HepG2 (cell line): Measurements from ENCODE around the gene CCSER1.

Source experiments
- FOXA3 ChIP-seq: IDR thresholded peaks from 2 replicates; pipeline ENCODE4 v1.6.1; 2016; ENCODE audit warnings: missing genetic modification reagents, missing compliant biosample characterization
- MEIS2 ChIP-seq: sonication (generic); formaldehyde crosslinking; IDR thresholded peaks from 2 replicates; pipeline ENCODE4 v1.9.0; 2021; ENCODE audit warnings: mild to moderate bottlenecking, missing genetic modification reagents
- RXRA ChIP-seq: sonication (generic); formaldehyde crosslinking; IDR thresholded peaks from 2 replicates; pipeline ENCODE4 v1.5.1; 2020; ENCODE audit warnings: missing genetic modification reagents
- SUZ12 ChIP-seq: fragments of 150-350 bp; IDR thresholded peaks from 2 replicates; pipeline ENCODE4 v1.6.1; 2014; ENCODE audit warnings: low read depth, low read length
- TCF12 ChIP-seq, 2 experiments: fragments of 450-650 bp in 1 of 2; sonication (generic) in 1 of 2; formaldehyde crosslinking in 1 of 2; IDR thresholded peaks; 2 replicates each; pipeline versions ENCODE4 v1.6.1 to v1.8.0; 2017 to 2022; ENCODE audit warnings: antibody characterized with exemption in 1 of 2, mild to moderate bottlenecking in 1 of 2, missing genetic modification reagents in 1 of 2, moderate library complexity in 1 of 2
- ZFAT ChIP-seq: sonication (generic); formaldehyde crosslinking; conservative IDR thresholded peaks from 2 replicates; pipeline ENCODE4 v1.8.1; 2023; ENCODE audit warnings: missing genetic modification reagents, inconsistent platforms
- TF ChIP-seq, protein P1 (sequence below): IDR thresholded peaks from 2 replicates; pipeline ENCODE4 v1.6.1; 2016; ENCODE audit warnings: low read depth, control low read depth

GRCh38 chr4:91317434-91317833 is 1190.2 kb downstream of the CCSER1 start:
- TF ChIP-seq MEIS2 (CRISPR knock-in tag) (no peak), TCF12 (IDR thresholded peaks at IDR 0.05) (no peak), TCF12 (CRISPR knock-in tag; IDR thresholded peaks at IDR 0.05) (no peak), SUZ12 (no peak), FOXA3 (CRISPR knock-in tag) (no peak), ZFAT (CRISPR knock-in tag) (no peak), RXRA (CRISPR knock-in tag) (no peak)
- TF ChIP-seq, protein P1, sequence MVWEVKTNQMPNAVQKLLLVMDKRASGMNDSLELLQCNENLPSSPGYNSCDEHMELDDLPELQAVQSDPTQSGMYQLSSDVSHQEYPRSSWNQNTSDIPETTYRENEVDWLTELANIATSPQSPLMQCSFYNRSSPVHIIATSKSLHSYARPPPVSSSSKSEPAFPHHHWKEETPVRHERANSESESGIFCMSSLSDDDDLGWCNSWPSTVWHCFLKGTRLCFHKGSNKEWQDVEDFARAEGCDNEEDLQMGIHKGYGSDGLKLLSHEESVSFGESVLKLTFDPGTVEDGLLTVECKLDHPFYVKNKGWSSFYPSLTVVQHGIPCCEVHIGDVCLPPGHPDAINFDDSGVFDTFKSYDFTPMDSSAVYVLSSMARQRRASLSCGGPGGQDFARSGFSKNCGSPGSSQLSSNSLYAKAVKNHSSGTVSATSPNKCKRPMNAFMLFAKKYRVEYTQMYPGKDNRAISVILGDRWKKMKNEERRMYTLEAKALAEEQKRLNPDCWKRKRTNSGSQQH (CRISPR knock-in tag): no peak
